HEK293 (cell line): ENCODE measurements around the gene ATAD1.

Source experiments
- BCL11B ChIP-seq: fragments of 450-650 bp; formaldehyde crosslinking; IDR thresholded peaks from 2 replicates; pipeline ENCODE4 v1.5.1; 2016; ENCODE audit warnings: low read depth, missing biosample characterization, missing genetic modification characterization
- REST ChIP-seq: fragments of 450-650 bp; formaldehyde crosslinking; IDR thresholded peaks from 2 replicates; pipeline ENCODE4 v1.5.1; 2016; ENCODE audit warnings: missing biosample characterization, missing genetic modification characterization
- ZBTB17 ChIP-seq: fragments of 450-650 bp; formaldehyde crosslinking; IDR thresholded peaks from 2 replicates; pipeline ENCODE4 v1.5.1; 2016; ENCODE audit warnings: missing biosample characterization, missing genetic modification characterization
- ZBTB8A ChIP-seq: fragments of 450-650 bp; formaldehyde crosslinking; IDR thresholded peaks from 2 replicates; pipeline ENCODE4 v1.5.1; 2016; ENCODE audit warnings: missing biosample characterization, missing genetic modification characterization
- ZNF140 ChIP-seq: fragments of 450-650 bp; formaldehyde crosslinking; IDR thresholded peaks from 2 replicates; pipeline ENCODE4 v1.5.1; 2016; ENCODE audit warnings: missing biosample characterization, missing genetic modification characterization
- ZNF19 ChIP-seq: fragments of 450-650 bp; formaldehyde crosslinking; IDR thresholded peaks from 2 replicates; pipeline ENCODE4; 2016; ENCODE audit warnings: missing biosample characterization, missing genetic modification characterization, low read depth
- ZNF341 ChIP-seq: fragments of 450-650 bp; formaldehyde crosslinking; IDR thresholded peaks from 2 replicates; pipeline ENCODE4; 2016; ENCODE audit warnings: low read depth, missing biosample characterization, missing genetic modification characterization
- ZNF558 ChIP-seq: fragments of 450-650 bp; formaldehyde crosslinking; IDR thresholded peaks from 2 replicates; pipeline ENCODE4 v1.5.1; 2016; ENCODE audit warnings: missing biosample characterization, missing genetic modification characterization
- ZNF626 ChIP-seq: fragments of 450-650 bp; sonication (Bioruptor Pico); formaldehyde crosslinking; IDR thresholded peaks from 2 replicates; pipeline ENCODE4 v1.5.1; 2018; ENCODE audit warnings: missing biosample characterization, missing genetic modification characterization, inconsistent platforms
- ZNF704 ChIP-seq: fragments of 450-650 bp; formaldehyde crosslinking; IDR thresholded peaks from 2 replicates; pipeline ENCODE4 v1.5.1; 2016; ENCODE audit warnings: missing biosample characterization, missing genetic modification characterization
- TF ChIP-seq, protein P1 (sequence below): fragments of 450-650 bp; formaldehyde crosslinking; IDR thresholded peaks from 2 replicates; pipeline ENCODE4 v1.5.1; 2016; ENCODE audit warnings: missing biosample characterization, missing genetic modification characterization

- TF ChIP-seq ZNF626 (tag by site-specific recombination) (no peak), ZNF558 (tag by site-specific recombination) (no peak), ZNF19 (tag by site-specific recombination) (no peak), REST (no peak), ZBTB8A (tag by site-specific recombination) (no peak), ZBTB17 (tag by site-specific recombination) (no peak), ZNF704 (tag by site-specific recombination) (no peak), ZNF341 (tag by site-specific recombination) (no peak), ZNF140 (tag by site-specific recombination) (no peak), BCL11B (no peak)
- TF ChIP-seq, protein P1, sequence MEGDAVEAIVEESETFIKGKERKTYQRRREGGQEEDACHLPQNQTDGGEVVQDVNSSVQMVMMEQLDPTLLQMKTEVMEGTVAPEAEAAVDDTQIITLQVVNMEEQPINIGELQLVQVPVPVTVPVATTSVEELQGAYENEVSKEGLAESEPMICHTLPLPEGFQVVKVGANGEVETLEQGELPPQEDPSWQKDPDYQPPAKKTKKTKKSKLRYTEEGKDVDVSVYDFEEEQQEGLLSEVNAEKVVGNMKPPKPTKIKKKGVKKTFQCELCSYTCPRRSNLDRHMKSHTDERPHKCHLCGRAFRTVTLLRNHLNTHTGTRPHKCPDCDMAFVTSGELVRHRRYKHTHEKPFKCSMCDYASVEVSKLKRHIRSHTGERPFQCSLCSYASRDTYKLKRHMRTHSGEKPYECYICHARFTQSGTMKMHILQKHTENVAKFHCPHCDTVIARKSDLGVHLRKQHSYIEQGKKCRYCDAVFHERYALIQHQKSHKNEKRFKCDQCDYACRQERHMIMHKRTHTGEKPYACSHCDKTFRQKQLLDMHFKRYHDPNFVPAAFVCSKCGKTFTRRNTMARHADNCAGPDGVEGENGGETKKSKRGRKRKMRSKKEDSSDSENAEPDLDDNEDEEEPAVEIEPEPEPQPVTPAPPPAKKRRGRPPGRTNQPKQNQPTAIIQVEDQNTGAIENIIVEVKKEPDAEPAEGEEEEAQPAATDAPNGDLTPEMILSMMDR (tag by site-specific recombination) = no peak
Observed at GRCh38 chr10:87781545-87781944, 36.5 kb downstream of the ATAD1 start.
